ENCODE data around the gene PEX26.
"Not testable (repeated sequence)": the region's sequence is repeated elsewhere in the genome, so short reads cannot be mapped to it uniquely, and the experiment has no call there.

PEX26 gene

GRCh38 chr22:18056807-18057474 lies 20.8 kb upstream of the PEX26 start:
- no peak for DNase-seq (ENCODE audit: low read depth, low spot score)

DNA sequence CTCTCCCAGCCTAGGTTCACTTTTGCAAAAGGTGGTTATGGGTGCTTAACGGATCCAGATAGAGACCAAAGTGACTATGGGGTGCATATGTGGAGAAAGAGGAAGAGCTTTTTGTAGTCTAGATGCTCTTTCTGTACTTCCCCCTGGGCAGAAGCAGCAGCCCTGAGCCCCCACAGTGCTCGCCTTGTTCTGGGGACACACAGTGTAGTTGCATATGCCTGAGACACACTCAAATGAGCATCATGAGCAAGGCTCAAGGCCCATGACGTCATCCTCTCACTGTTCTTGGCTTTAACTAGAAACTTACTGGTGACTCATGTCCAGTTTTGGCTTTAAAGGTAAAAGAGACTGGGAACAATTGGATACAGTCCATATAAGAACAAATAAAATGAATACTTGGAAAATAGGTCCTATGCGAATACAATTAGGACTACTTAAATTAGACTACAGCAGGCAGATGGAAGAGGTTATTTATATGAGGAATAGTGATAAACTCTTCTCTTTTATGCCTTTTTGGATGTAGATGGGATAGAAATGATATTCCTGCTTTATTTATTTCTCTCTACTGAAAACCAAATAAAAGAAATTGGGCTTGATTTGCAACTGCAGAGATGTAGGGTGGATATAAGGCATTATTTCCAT lies 20.1 kb upstream of the PEX26 start:
- DNase-seq (ENCODE audit: low read depth, low spot score) = no peak

DNA sequence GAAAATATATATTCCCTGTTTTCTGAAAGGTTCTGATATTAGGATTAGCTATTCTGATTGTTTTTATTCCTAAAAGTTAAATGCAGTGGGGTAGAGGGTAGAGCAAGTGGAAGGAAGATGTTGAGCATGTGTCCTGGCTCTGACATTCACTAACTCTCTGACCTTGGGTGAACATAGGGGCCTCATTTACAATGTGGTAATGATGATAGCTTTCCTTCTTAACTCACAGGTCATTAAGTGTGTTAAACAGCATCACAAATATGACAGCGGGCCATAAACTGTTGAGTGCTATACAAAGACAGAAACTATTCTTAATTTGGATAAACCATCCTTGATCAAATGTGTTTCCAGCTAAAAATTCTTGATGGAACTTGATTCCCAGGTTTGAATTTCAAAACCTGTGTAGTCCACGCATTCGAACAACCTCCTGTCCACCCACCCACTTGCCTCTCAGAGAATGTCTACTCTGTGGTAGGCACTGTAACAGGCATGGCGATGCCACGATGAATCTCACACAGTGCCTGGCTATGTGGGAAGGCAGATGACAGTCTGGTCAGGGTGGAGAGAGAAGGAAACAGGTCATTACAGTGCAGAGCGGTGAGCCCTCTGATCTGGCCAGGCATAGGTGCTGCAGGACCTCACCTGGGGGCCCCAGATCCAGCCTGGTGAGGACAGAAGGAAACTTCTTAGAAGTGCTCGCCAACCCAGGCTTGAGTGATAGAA lies 19.3 kb upstream of the PEX26 start:
- no peak for DNase-seq (ENCODE audit: low read depth, low spot score)

GRCh38 chr22:18059094-18059417 lies 18.7 kb upstream of the PEX26 start:
- no peak for DNase-seq (ENCODE audit: low read depth, low spot score)

DNA sequence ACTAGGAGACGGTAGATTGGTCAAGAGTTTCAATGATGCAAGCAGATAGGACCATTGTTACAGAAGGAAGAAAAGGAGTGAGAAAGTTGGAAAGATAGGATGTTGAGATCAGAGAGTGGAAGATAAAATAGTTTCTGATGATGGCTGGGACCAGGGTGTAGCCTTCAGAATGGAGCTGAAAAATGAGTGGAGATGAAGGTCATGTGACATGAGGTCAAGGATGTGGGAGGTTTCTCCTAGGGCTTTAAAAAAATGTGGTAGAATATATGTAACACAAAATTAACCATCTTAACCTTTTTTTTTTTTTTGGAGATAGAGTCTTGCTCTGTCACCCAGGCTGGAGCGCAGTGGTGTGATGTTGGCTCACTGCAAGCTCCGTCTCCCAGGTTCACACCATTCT lies 18.3 kb upstream of the PEX26 start:
- DNase-seq (ENCODE audit: low read depth, low spot score) = no peak

DNA sequence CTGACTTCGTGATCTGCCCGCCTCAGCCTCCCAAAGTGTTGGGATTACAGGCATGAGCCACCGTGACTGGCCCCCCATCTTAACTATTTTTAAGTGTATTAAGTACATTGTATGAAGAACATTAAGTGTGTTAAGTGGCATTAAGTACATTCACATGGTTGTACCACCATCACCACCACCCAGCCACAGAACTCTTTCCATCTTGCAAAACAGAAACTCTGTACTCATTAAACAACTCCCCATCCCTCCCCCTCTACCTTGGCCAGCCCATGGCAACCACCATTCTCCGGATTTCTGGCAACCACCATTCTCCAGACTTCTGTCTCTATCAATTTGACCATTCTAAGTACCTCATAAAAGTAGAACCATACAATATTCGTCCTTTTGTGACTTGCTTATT lies 17.8 kb upstream of the PEX26 start:
- DNase-seq (ENCODE audit: low read depth, low spot score) = no peak

- DNase-seq (ENCODE audit: low read depth, low spot score) = no peak
Observed at GRCh38 chr22:18060646-18061620, 16.9 kb upstream of the PEX26 start.

DNA sequence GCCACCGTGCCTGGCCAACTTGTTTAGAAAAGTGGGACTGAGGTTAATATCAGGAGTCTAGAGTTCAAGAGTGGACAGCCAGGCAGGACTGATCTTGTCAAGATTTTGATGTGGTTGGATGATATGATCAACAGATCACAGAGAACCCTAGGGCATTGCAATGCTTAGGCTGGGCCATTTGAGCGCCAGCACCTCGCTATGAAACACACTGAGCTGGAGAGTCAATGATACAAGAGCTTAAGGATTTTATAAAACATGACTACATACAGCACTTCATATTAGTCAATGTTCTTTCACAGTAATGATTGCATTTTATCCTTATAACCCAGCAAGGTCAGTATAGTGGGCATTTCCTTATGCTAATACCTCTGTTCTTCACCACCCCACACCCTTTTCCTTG lies 15.4 kb upstream of the PEX26 start:
- no peak for DNase-seq (ENCODE audit: low read depth, low spot score)

GRCh38 chr22:18063306-18063705 lies 14.5 kb upstream of the PEX26 start:
- no peak for DNase-seq (ENCODE audit: low read depth, low spot score)

GRCh38 chr22:18063715-18064114 lies 14.1 kb upstream of the PEX26 start:
- not testable (repeated sequence) for DNase-seq (ENCODE audit: low read depth, low spot score)

DNA sequence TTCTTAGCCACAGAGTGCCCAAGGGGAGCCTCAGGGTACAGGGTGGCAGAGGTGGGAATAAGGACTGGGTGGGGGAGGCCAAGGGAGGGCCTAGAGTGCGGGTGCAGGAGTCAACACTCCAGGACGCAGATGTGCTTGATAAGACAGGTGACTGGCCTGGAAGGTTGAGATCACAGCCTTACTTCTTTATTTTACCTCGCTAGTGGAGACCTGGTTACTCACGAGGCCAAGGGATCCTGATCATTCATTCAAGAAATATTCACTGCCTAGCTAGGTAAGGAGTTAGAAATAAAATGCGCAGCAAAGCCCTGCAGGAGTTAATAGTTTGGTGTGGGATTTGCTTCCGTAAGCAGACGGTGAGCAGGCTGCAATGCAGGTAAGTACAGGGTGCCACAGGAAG lies 13.2 kb upstream of the PEX26 start:
- DNase-seq (ENCODE audit: low read depth, low spot score) = no peak

- DNase-seq (ENCODE audit: low read depth, low spot score) = no peak
Observed at GRCh38 chr22:18065256-18065655, 12.5 kb upstream of the PEX26 start.

DNA sequence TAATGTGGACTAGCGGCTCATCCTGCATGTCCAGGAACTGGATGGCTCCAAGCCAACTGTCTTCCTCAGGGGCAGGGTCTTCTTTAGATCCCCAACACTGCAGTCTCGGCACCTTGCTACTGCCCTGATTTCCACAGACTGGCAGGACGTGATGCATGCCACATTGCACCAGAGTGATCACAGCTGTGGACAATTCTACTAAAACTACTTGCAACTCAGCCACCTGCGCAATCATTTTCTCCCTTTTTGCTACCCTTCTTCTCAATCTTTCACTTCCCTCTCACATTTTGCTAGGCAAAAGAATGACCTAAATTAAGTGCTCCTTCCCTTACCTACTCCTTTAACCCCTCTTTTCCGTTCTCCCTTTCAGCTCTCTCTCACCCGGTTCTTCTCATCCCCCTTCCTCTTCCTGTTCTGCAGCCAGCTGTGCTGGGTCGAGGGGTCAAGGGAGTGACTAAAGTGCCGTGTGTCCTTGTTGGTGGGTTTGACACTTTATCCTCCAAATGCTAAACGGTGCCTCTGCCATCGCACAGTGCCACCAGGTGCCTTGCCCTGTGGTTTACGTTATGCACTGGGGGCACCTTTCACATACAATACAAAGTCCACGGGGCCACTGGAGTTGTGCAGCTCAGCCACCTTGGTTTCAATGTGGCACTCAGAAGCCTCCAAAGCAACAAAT lies 11.5 kb upstream of the PEX26 start:
- DNase-seq (ENCODE audit: low read depth, low spot score) = no peak

- DNase-seq (ENCODE audit: low read depth, low spot score) = no peak
Observed at GRCh38 chr22:18067121-18067520, 10.7 kb upstream of the PEX26 start.

DNA sequence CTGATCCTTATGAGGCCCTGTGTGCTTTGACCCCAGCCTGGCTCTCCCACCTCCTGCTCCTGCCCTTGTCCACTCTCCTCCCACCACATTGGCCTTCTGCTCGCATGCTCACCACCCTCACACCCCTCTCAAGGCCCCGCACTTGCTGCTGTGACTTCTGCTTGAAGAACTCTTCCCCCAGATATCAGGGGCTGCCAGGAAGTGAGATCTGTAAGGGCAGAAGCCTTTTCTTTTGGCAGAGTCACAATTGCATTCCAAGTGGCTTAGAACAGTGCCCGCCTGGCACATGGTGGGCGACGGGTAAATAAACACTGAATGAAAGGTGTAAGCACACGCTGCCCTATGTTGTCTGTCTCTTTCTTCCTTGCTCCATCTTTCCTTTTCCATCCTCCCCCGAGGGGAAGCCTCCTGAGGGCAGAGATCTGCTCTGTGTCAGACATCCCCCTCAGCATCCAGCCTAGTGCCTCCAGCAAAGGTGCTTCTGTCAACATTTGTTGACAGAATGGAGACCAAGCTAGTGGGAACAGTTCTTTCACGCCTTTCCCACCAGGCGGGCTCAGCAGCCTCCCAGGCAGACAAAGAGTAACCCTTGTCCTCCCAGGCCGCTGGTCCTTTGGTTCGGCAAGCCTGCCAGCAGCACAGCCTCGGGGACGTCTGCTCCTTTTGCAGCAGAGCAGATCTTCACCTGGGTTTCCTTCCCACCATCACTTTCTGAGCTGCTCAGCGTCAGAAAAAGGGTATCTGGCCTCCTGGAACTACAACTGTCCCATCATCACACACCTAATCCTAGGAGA lies 10.0 kb upstream of the PEX26 start:
- DNase-seq (ENCODE audit: low read depth, low spot score) = no peak

GRCh38 chr22:18068381-18068988 lies 9.3 kb upstream of the PEX26 start:
- DNase-seq (ENCODE audit: low read depth, low spot score) = no peak

GRCh38 chr22:18069041-18069440 lies 8.7 kb upstream of the PEX26 start:
- no peak for DNase-seq (ENCODE audit: low read depth, low spot score)

- DNase-seq (ENCODE audit: low read depth, low spot score) = no peak
Observed at GRCh38 chr22:18070041-18070440, 7.7 kb upstream of the PEX26 start.

- DNase-seq (ENCODE audit: low read depth, low spot score) = no peak
Observed at GRCh38 chr22:18070556-18071306, 7.1 kb upstream of the PEX26 start.
